ENCODE data around the gene FGFBP2.

FGFBP2 gene, protein sequence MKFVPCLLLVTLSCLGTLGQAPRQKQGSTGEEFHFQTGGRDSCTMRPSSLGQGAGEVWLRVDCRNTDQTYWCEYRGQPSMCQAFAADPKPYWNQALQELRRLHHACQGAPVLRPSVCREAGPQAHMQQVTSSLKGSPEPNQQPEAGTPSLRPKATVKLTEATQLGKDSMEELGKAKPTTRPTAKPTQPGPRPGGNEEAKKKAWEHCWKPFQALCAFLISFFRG

GRCh38 chr4:15963001-15963451, at the start of gene FGFBP2:
Gene FGFBP2, minus strand, starts transcription at chr4:15963175. Its CDS starts 46 bp downstream, at chr4:15963129.
- in situ Hi-C loops (cut with MboI; ENCODE audit: low sequenced_read_pairs): no loop called here

- in situ Hi-C loops (cut with MboI; ENCODE audit: low sequenced_read_pairs): no loop called here
Measured at GRCh38 chr4:16011173-16011572, 48.2 kb upstream of the FGFBP2 start.

DNA sequence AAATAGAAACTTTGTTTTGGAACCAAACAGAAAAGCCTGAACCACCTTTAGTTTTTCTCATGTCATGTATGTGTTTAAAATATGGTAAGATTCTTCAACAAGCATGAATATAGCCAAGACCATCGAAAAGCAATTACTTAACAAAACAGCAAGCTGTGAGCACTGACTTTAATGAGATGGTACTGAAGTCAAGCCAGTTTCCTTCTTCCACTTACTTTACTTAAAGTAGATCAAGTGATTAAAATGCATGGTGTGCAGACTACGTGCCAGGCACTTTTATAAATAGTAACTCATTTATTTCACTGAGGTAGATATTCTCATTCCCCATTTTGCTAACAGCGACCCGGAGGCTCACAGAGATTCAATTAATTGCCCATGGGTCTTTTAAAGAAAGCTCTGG, 46.2 kb upstream of the FGFBP2 start:
- in situ Hi-C loops (cut with MboI; ENCODE audit: low sequenced_read_pairs): no loop called here

- in situ Hi-C loops (cut with MboI; ENCODE audit: low sequenced_read_pairs): no loop called here
Measured at GRCh38 chr4:16007471-16008095, 44.6 kb upstream of the FGFBP2 start.

DNA sequence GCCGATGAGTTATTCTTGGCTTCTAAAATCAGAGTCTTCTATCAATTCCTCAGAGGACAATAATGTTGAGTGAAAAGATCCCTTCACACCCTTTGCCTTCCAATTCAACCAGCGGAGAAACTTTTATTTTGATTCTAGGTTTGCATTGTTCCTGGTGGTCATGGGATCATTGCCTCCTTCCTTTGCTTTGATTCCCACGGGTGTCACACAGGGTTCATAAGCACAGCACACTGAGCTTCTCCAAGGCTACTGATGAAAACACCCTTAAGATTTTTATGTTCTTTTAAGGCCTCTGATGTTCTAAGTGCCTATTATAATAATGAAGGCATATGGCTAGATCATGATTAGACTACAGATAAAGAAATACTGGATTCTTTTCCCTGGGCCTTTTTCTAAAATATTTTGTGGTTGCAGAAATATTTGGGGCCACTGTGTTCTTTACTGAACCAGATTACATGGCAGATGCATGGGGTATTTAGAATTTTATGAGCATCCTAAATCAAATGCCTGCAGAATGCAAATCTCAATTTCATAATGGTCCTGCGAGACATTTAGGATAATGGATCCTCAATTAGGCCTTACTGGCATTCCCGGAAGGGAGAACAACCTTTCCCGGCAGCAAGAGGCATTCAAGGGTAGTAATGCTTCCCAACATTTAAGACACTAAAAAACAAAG, 43.9 kb upstream of the FGFBP2 start:
- in situ Hi-C loops (cut with MboI; ENCODE audit: low sequenced_read_pairs): no loop called here

DNA sequence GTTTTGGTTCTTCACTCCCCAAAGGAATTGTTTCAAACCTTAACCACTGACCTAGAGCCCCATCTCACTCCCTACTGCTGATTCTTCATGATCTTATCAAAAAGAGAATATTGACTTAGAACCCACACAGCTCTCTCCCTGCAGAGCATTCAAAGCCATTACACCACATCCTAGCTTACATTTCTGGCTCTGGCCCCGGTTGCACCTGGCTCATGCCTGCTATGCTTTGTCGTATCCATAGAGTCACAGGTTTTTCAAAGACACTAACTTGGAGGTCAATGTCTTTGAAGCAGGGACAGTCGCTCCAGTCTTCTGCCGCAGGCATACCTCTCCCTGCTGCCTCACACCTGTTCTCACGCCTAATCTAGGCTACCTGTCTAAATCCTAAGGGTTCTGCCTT, 42.7 kb upstream of the FGFBP2 start:
- in situ Hi-C loops (cut with MboI; ENCODE audit: low sequenced_read_pairs): no loop called here

DNA sequence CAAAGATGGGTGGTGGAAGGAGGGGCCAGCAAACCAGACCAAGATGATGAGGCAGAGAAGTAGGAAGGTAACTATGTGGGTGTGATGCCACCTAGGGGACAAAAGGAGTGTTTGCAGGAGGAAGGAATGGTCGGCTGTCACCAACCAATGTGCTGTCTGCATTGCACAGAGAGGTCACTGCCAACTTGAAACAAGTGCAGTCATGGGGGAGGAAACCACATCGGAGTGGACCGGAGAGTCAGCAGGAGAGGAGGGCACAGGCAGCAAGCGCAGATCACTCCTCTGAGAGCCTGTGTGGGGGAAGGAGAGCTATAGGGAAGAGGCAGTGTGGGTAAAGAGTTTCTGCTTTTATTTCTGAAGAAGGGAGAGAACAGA, 38.5 kb upstream of the FGFBP2 start:
- in situ Hi-C loops (cut with MboI; ENCODE audit: low sequenced_read_pairs): no loop called here

- in situ Hi-C loops (cut with MboI; ENCODE audit: low sequenced_read_pairs): no loop called here
Measured at GRCh38 chr4:16000708-16001483, 37.9 kb upstream of the FGFBP2 start.

DNA sequence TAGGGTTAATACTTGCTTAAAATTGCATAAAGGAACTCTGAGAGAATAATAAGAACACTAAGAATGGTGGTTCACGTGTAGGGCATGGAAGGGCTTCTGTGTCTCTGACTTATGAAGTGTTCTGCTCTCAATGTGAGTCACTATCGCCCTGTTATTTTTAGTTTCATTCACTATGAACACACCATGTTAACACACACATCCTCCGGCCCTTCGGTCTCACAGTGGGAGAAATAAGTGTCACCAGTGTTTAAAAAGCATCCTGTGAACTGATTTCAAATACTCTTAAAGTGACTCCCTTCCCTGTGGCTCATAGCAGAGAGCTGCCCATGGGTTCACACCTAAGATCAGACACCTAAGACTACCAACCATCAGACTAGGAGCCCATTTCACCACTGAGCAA, 33.8 kb upstream of the FGFBP2 start:
- in situ Hi-C loops (cut with MboI; ENCODE audit: low sequenced_read_pairs): no loop called here

- in situ Hi-C loops (cut with MboI; ENCODE audit: low sequenced_read_pairs): no loop called here
Measured at GRCh38 chr4:15995826-15996225, 32.9 kb upstream of the FGFBP2 start.

DNA sequence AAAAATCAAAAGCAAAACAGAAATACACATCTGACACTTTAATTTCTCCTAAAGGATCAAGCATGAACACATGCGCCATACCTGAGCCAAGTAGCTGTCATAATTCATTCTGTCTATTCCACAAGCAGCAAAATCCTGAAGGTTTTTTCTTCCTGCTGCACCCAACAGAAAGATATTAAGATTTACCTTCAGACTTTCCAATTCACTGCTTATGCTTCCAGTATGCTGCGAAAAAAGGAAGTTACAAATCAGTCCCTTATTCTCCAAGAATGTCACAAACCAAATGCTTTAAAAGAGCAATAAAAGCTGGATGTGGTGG, 29.2 kb upstream of the FGFBP2 start:
- in situ Hi-C loops (cut with MboI; ENCODE audit: low sequenced_read_pairs): no loop called here

DNA sequence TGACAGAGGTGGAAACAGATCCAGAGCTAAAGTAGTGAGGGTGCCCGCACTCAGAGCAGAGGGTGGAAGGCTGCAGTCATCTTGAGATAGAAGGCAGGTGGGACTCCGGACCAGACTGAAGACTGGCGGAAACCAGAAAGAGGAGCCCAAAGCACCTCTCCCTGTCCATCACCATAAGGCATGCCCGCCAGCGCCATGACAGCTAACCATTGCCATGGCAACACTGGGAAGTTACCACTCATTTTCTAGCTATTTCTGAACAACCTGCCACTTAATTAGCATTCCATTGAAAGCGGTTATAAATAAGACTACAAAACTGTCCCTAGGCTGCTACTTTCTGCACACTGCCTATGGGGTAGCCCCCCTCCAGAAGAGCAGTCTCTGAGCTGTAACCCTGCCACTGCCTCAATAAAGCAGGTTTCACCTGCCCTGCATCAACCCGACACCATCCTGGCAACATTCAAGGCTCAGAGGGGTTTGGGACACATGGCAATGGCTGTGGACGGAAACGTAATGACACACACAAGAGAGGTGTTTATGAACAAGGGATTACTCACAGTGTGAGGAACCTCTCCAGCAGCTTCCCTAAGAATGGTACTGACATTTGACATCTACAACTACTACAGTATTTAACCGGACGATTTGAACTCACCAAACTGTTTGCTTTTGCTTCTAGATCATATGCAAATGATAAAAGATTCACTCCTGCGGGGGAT, 27.8 kb upstream of the FGFBP2 start:
- in situ Hi-C loops (cut with MboI; ENCODE audit: low sequenced_read_pairs): no loop called here

DNA sequence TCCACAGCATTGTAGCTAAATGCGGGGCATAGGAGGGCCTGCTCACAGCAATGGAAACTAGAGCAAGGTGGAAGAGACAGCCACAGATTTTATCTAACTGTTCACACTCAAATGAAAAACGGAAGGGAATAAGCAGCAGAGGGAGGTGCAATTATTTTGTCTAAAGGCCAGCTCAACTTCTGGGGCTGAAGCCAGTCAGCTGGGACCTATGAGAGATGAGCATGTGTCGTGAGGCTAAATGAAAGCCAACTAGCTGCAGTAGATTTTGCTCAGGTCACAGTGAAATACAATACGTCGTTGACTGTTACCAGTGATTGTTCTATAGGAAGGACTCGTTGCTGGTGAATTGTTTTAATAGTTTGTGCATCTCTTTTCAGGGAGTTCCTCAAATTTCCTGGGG, 26.4 kb upstream of the FGFBP2 start:
- in situ Hi-C loops (cut with MboI; ENCODE audit: low sequenced_read_pairs): no loop called here

GRCh38 chr4:15988222-15988621, 25.2 kb upstream of the FGFBP2 start:
- in situ Hi-C loops (cut with MboI; ENCODE audit: low sequenced_read_pairs): no loop called here

DNA sequence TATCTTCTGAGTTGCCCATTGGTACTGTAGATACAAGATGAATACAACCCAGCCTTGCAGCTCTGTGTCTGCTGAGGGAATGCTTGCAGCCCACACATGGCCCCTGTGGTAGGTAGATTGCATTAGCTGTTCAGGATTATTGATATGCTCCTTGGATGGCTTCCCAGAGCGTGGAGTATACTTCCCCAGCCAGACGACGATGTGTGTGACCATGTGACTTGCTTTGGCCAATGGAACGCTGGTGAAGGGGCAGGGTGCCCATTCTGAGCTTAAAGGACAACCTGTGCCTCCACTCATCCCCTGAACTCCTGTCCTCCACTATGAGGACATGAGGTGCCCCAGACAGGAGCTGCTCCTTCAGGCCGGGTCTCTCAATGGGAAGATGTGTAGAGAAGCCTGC, 23.9 kb upstream of the FGFBP2 start:
- in situ Hi-C loops (cut with MboI; ENCODE audit: low sequenced_read_pairs): no loop called here

- in situ Hi-C loops (cut with MboI; ENCODE audit: low sequenced_read_pairs): no loop called here
Measured at GRCh38 chr4:15983610-15984009, 20.6 kb upstream of the FGFBP2 start.

- in situ Hi-C loops (cut with MboI; ENCODE audit: low sequenced_read_pairs): no loop called here
Measured at GRCh38 chr4:15982842-15983524, 20.0 kb upstream of the FGFBP2 start.

DNA sequence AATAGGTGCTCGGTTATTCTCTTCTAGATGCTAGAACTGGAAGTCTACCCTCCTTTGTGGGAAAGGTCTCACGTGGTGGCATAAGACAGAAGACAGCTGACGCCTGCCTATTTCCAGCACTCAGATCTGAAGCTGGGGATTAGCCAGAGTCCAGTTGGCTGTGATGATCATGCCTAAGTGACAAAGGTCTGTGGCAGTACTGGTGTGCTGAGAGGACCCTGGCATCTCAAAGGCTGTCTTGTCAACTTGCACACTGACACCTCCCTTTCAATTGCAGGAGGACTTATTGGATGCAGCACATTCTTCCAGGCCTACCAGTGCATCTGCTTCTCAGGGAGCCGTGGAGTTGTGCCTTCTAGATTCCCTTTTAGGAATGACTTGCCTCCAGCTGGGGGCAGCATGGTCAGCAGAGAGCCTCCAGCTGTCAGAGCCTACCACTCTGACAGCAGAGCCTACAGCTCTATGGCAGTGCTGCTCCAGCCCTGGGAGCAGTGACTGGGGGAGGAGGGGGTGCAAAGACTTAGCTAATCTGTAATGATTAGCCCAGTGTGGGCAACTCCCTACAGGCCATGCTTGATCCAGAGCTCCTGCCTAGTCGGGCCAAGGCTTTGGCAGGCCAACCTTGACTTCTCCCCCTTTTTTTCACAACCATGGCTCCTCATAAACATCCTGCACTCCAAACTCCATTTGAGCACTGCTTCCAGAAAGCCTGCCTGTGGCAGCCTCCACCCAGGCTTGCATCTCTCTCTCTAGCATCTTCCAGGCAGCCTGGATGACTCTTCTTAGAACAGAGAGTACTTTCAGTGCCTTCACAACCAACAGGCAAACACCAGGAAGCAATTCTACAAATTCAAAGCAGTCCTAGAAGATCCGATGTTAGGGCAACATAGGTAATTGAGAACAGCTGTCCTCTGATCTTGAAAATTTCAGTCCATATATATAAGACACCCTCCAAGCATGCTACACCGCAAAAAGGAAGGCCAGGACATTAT, 13.8 kb upstream of the FGFBP2 start:
- in situ Hi-C loops (cut with MboI; ENCODE audit: low sequenced_read_pairs): no loop called here

DNA sequence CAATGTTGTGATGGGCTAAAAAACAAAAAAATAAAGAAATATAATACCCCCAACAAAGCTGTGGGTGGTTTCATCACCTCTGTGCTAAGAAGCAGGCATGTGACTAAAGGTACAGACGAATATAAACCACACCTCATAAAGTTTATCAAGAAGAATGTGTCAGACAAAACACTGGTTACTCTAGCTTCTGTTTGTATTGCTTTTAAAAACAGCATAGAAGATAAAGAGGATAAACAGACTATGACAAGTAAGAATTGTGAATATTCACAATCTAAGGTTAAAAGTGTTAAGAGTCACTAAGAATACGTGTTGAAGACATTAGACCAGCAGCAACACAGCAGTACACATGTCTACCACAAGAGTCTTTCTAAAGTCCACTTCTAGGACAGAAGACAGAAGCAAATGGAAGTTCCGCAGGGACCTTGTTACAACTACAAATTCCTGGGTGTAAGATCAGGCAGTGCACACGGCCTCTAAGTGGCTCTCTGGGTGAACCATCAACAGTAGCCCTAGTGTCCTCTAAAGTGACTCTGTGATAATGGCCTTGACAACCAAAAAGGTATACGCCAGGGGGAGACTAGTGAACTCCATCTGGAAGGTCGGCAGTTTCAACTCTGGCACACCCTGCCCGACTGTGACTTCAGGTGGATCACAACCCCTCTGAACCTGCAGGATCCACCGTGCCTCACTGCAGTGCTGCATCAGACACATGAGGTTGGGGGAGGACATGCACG, 8.3 kb upstream of the FGFBP2 start:
- in situ Hi-C loops (cut with MboI; ENCODE audit: low sequenced_read_pairs): no loop called here
